Mesenchymal stem cell (in vitro differentiated cells and primary cell): ENCODE measurements around the gene MX2.

Experiments
- DNase-seq: peaks from one replicate; pipeline ENCODE4 v3.0.0-alpha.2; 2013
- H2AFZ ChIP-seq: one replicate; pipeline ENCODE4 v1.6.1; 2013; ENCODE audit warnings: low read depth, mild to moderate bottlenecking, control low read depth, inconsistent platforms, low read length, moderate library complexity
- H2AK5ac ChIP-seq: 2 replicates; pipeline ENCODE4 v1.6.1; 2013; ENCODE audit warnings: low read length, moderate library complexity, mild to moderate bottlenecking, inconsistent platforms; ENCODE audit not compliant: severe bottlenecking
- H2BK120ac ChIP-seq: one replicate; pipeline ENCODE4 v1.6.1; 2013; ENCODE audit warnings: low read depth, mild to moderate bottlenecking, inconsistent platforms, low read length, moderate library complexity
- H2BK12ac ChIP-seq, 2 experiments: one replicate each; pipeline ENCODE4 v1.6.1; 2013; ENCODE audit warnings: inconsistent platforms in 2 of 2, low read length in 2 of 2, mild to moderate bottlenecking in 2 of 2, moderate library complexity in 2 of 2, control low read depth in 1 of 2
- H2BK15ac ChIP-seq: one replicate; pipeline ENCODE4 v1.6.1; 2013; ENCODE audit warnings: mild to moderate bottlenecking, low read depth, inconsistent platforms; ENCODE audit not compliant: poor library complexity, severe bottlenecking
- H2BK5ac ChIP-seq: 2 replicates; pipeline ENCODE4 v1.6.1; 2013; ENCODE audit warnings: low read depth, mild to moderate bottlenecking, low read length, control low read depth, inconsistent platforms; ENCODE audit not compliant: poor library complexity, severe bottlenecking
- H3K14ac ChIP-seq, 2 experiments: one replicate each; pipeline ENCODE4 v1.6.1; 2013; ENCODE audit warnings: inconsistent platforms in 2 of 2, low read length in 2 of 2, control low read depth in 1 of 2, mild to moderate bottlenecking in 1 of 2, moderate library complexity in 1 of 2
- H3K18ac ChIP-seq, 2 experiments: one replicate each; pipeline ENCODE4 v1.6.1; 2013; ENCODE audit warnings: inconsistent platforms in 2 of 2, low read length in 2 of 2, control low read depth in 1 of 2, low read depth in 1 of 2, mild to moderate bottlenecking in 1 of 2
- H3K23ac ChIP-seq, 2 experiments: one replicate each; pipeline ENCODE4 v1.6.1; 2013; ENCODE audit warnings: inconsistent platforms in 2 of 2, low read length in 2 of 2, mild to moderate bottlenecking in 2 of 2, moderate library complexity in 2 of 2, control low read depth in 1 of 2
- H3K27ac ChIP-seq: 2 replicates; pipeline ENCODE4 v1.5.1; 2013; ENCODE audit warnings: mild to moderate bottlenecking, moderate library complexity, low read length, control low read depth, inconsistent platforms; ENCODE audit not compliant: poor library complexity, severe bottlenecking
- H3K27me3 ChIP-seq, 2 experiments: 2 replicates each; pipeline versions ENCODE4 v1.6.1 to v1.7.0; 2013; ENCODE audit warnings: low read length in 2 of 2, mild to moderate bottlenecking in 2 of 2, moderate library complexity in 2 of 2, control low read depth in 1 of 2, inconsistent platforms in 1 of 2; ENCODE audit not compliant: control insufficient read depth in 1 of 2, insufficient read depth in 1 of 2
- H3K36me3 ChIP-seq, 2 experiments: 2 replicates each; pipeline versions ENCODE4 v1.6.1 to v1.7.0; 2013; ENCODE audit warnings: low read length in 2 of 2, control low read depth in 1 of 2, inconsistent platforms in 1 of 2, low read depth in 1 of 2, mild to moderate bottlenecking in 1 of 2; ENCODE audit not compliant: insufficient read depth in 2 of 2, control insufficient read depth in 1 of 2
- H3K4ac ChIP-seq, 2 experiments: one replicate each; pipeline ENCODE4 v1.6.1; 2013; ENCODE audit warnings: inconsistent platforms in 2 of 2, low read length in 2 of 2, mild to moderate bottlenecking in 2 of 2, moderate library complexity in 2 of 2, control low read depth in 1 of 2, low read depth in 1 of 2
- H3K4me1 ChIP-seq: 2 replicates; pipeline ENCODE4 v1.6.1; 2013; ENCODE audit warnings: low read depth, low read length, control low read depth; ENCODE audit not compliant: control insufficient read depth, insufficient read depth
- H3K4me2 ChIP-seq: 2 replicates; pipeline ENCODE4 v1.6.1; 2013; ENCODE audit warnings: low read length, mild to moderate bottlenecking, inconsistent platforms; ENCODE audit not compliant: poor library complexity, severe bottlenecking
- H3K4me3 ChIP-seq, 2 experiments: 2 replicates each; pipeline versions ENCODE4 v1.5.1 to v1.7.0; 2013; ENCODE audit warnings: low read length in 2 of 2, mild to moderate bottlenecking in 2 of 2, control low read depth in 1 of 2, low read depth in 1 of 2; ENCODE audit not compliant: insufficient read depth in 1 of 2
- H3K79me1 ChIP-seq: replicated peaks from 2 replicates; pipeline ENCODE4 v1.6.1; 2013; ENCODE audit warnings: mild to moderate bottlenecking, control low read depth, low read length, inconsistent platforms; ENCODE audit not compliant: poor library complexity, severe bottlenecking
- H3K9ac ChIP-seq: 2 replicates; pipeline ENCODE4 v1.7.0; 2013; ENCODE audit warnings: mild to moderate bottlenecking, low read length, moderate library complexity
- H3K9me3 ChIP-seq: 2 replicates; pipeline ENCODE4 v1.7.0; 2013; ENCODE audit warnings: mild to moderate bottlenecking, low read length; ENCODE audit not compliant: control insufficient read depth
- H4K8ac ChIP-seq: one replicate; pipeline ENCODE4 v1.6.1; 2013; ENCODE audit warnings: inconsistent platforms, mild to moderate bottlenecking, low read length, moderate library complexity
- H4K91ac ChIP-seq: one replicate; pipeline ENCODE4 v1.6.1; 2013; ENCODE audit warnings: mild to moderate bottlenecking, low read length, inconsistent platforms
- WGBS: methylation state at CpG from one replicate; pipeline ENCODE4 v1.1.7; 2013; ENCODE audit warnings: mixed read lengths; 5-methylcytosine and 5-hydroxymethylcytosine counted together

MX2 gene

DNA sequence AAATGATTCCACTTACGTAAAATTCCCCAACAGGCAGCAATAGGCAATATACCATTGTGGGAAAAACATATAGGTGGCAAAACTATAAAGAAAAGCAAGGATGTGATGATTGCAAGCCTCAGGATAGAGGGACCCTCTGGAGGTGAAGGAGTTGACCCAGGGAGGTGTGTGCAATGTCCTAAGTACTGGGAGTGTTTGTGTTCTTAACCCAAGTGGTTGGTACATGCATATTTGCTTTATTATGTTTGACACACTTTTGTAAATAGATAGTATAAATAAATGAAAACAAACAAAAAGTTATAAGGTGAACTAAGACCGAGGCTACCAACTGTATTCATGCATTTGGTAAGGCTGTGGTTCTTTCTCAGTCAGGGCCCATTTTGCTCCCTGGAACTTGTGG is 71.7 kb downstream of the MX2 start:
- Histone ChIP-seq H3K9ac (no peak overlapping the region), H3K23ac (no peak overlapping the region), H2BK15ac (no peak overlapping the region), H4K8ac (no peak overlapping the region), H3K36me3 (peaks cover 0 to 97% of the 10 kb centered on the region in 2 experiments), H3K4me3 (no peak overlapping the region), H2BK12ac (no peak overlapping the region), H3K18ac (no peak overlapping the region), H4K91ac (no peak overlapping the region), H3K14ac (no peak overlapping the region), H2BK5ac (no peak overlapping the region), H3K9me3 (peaks cover 8% of the 10 kb centered on the region), H3K27ac (no peak overlapping the region), H2BK120ac (no peak overlapping the region), H2AK5ac (no peak overlapping the region), H2AFZ (no peak overlapping the region), H3K4ac (no peak overlapping the region), H3K4me2 (no peak overlapping the region), H3K79me1 (no peaks in the 10 kb centered on the region), H3K27me3 (no peaks in the 10 kb centered on the region), H3K4me1 (peaks cover 4% of the 10 kb centered on the region)
- WGBS = 78% methylated on average over 1 of the region's 2 CpGs
- DNase-seq = no peak

DNA sequence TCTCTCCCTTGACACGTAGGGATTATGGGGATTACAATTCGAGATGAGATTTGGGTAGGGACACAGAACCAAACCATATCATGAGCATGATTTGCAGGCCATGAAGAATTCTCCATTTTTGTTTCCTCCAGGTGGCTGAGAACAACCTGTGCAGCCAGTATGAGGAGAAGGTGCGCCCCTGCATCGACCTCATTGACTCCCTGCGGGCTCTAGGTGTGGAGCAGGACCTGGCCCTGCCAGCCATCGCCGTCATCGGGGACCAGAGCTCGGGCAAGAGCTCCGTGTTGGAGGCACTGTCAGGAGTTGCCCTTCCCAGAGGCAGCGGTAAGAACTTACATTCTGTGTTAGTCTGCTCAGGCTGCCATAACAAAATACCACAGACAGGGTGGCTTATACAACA is 73.9 kb downstream of the MX2 start:
- H3K9ac ChIP-seq = no peak overlapping the region
- no peak overlapping the region for H2AK5ac ChIP-seq
- H3K4me3 ChIP-seq = no peak overlapping the region
- H3K4ac ChIP-seq = no peak overlapping the region
- no peak overlapping the region for H2BK12ac ChIP-seq
- no peak overlapping the region for H4K91ac ChIP-seq
- peaks cover 0 to 97% of the 10 kb centered on the region in 2 experiments for H3K36me3 ChIP-seq
- no peak overlapping the region for H2AFZ ChIP-seq
- no peak overlapping the region for H2BK5ac ChIP-seq
- no peak overlapping the region for H3K14ac ChIP-seq
- H3K18ac ChIP-seq = no peak overlapping the region
- no peak overlapping the region for H3K23ac ChIP-seq
- H3K27ac ChIP-seq = no peak overlapping the region
- H3K9me3 ChIP-seq = peaks cover 8% of the 10 kb centered on the region
- H3K79me1 ChIP-seq = no peaks in the 10 kb centered on the region
- peaks cover 4% of the 10 kb centered on the region for H3K4me1 ChIP-seq
- WGBS = 86% methylated on average over 11 of the region's 11 CpGs
- H3K4me2 ChIP-seq = no peak overlapping the region
- H4K8ac ChIP-seq = no peak overlapping the region
- no peak overlapping the region for H2BK120ac ChIP-seq
- no peak for DNase-seq
- no peak overlapping the region for H2BK15ac ChIP-seq
- H3K27me3 ChIP-seq = no peaks in the 10 kb centered on the region

GRCh38 chr21:41437729-41438128 is 75.9 kb downstream of the MX2 start:
- H3K4me3 ChIP-seq = no peak overlapping the region
- H2BK15ac ChIP-seq = no peak overlapping the region
- H3K27me3 ChIP-seq = no peaks in the 10 kb centered on the region
- no peak overlapping the region for H3K27ac ChIP-seq
- H3K9ac ChIP-seq = no peak overlapping the region
- H2BK12ac ChIP-seq = no peak overlapping the region
- peak; percentile 19 for DNase-seq
- H3K14ac ChIP-seq = no peak overlapping the region
- no peak overlapping the region for H4K8ac ChIP-seq
- no peak overlapping the region for H2AK5ac ChIP-seq
- H3K4me1 ChIP-seq = no peaks in the 10 kb centered on the region
- WGBS = 73% methylated on average over 1 of the region's 2 CpGs
- no peak overlapping the region for H3K18ac ChIP-seq
- no peak overlapping the region for H2BK5ac ChIP-seq
- no peak overlapping the region for H2AFZ ChIP-seq
- H3K36me3 ChIP-seq = peaks cover 0 to 97% of the 10 kb centered on the region in 2 experiments
- H3K23ac ChIP-seq = no peak overlapping the region
- peaks cover 8% of the 10 kb centered on the region for H3K9me3 ChIP-seq
- H3K4ac ChIP-seq = no peak overlapping the region
- no peak overlapping the region for H4K91ac ChIP-seq
- no peak overlapping the region for H3K4me2 ChIP-seq
- H3K79me1 ChIP-seq = no peaks in the 10 kb centered on the region
- H2BK120ac ChIP-seq = no peak overlapping the region

DNA sequence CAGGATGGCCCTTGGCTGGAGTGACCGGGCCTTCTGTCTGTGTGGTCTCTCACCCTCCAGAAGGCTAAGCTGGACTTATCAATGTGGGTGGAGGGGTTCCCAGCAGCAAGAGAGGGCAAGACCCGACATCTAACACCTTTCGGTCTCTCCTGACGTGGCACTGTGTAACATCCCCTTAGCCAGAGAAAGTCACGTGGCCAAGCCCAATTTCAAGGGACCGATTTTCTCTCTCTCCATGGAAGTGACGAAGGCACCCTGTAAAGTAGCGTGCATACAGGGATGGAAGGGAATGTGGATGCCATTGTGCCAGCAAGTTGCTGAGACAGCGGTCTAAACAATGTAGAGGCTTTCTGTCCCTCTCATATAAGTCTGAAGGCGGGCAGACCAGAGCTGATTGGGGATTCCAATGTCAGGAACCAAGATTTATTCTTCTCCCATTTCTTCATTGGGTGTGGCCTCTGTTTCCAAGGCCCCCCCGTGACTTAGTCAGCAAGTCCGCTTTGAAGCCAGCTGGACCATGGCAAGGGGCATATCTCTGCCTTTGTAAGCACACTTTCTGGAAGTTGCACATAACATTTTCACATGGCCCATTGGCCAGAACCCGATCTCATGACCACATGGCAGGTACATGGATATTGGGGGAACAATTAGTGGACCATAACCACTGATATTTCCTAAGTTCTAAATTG is 76.7 kb downstream of the MX2 start:
- no peak overlapping the region for H2AFZ ChIP-seq
- H3K27ac ChIP-seq = no peak overlapping the region
- H3K4me1 ChIP-seq = no peaks in the 10 kb centered on the region
- H2BK5ac ChIP-seq = no peak overlapping the region
- no peak overlapping the region for H3K23ac ChIP-seq
- no peak overlapping the region for H3K14ac ChIP-seq
- no peak overlapping the region for H3K4ac ChIP-seq
- peaks cover 0 to 97% of the 10 kb centered on the region in 2 experiments for H3K36me3 ChIP-seq
- no peak overlapping the region for H4K91ac ChIP-seq
- H3K18ac ChIP-seq = no peak overlapping the region
- no peak overlapping the region for H3K9ac ChIP-seq
- H2AK5ac ChIP-seq = no peak overlapping the region
- 79% methylated on average over 12 of the region's 13 CpGs for WGBS
- no peak overlapping the region for H3K4me2 ChIP-seq
- no peak overlapping the region for H2BK15ac ChIP-seq
- no peaks in the 10 kb centered on the region for H3K27me3 ChIP-seq
- no peaks in the 10 kb centered on the region for H3K79me1 ChIP-seq
- no peak overlapping the region for H4K8ac ChIP-seq
- peaks cover 8% of the 10 kb centered on the region for H3K9me3 ChIP-seq
- no peak for DNase-seq
- H2BK12ac ChIP-seq = no peak overlapping the region
- H3K4me3 ChIP-seq = no peak overlapping the region
- H2BK120ac ChIP-seq = no peak overlapping the region
